Glutamatergic neuron (in vitro differentiated cells): ENCODE measurements around the gene C6orf89. TPM values are rescaled to one million over a fixed set of nuclear protein-coding genes. Genes with fewer than 3 reads are reported as not detected.

Experiments used
- DNase-seq: peaks from one replicate; pipeline ENCODE4 v3.0.0; 2022
- H3K27ac Mint-ChIP-seq: one replicate; pipeline ENCODE4 v1.8.0; 2020; ENCODE audit warnings: mild to moderate bottlenecking, mixed read lengths, inconsistent platforms; ENCODE audit not compliant: unreplicated experiment
- H3K27me3 Mint-ChIP-seq: one replicate; pipeline ENCODE4 v1.8.0; 2020; ENCODE audit warnings: mild to moderate bottlenecking, moderate library complexity, mixed read lengths, inconsistent platforms; ENCODE audit not compliant: unreplicated experiment
- H3K36me3 Mint-ChIP-seq: one replicate; pipeline ENCODE4 v1.8.0; 2020; ENCODE audit warnings: mild to moderate bottlenecking, mixed read lengths, inconsistent platforms; ENCODE audit not compliant: unreplicated experiment
- H3K4me1 Mint-ChIP-seq: one replicate; pipeline ENCODE4 v1.8.0; 2020; ENCODE audit warnings: mild to moderate bottlenecking, low read depth, mixed read lengths, inconsistent platforms; ENCODE audit not compliant: unreplicated experiment
- H3K4me3 Mint-ChIP-seq: one replicate; pipeline ENCODE4 v1.8.0; 2020; ENCODE audit warnings: mild to moderate bottlenecking, mixed read lengths, inconsistent platforms; ENCODE audit not compliant: unreplicated experiment
- H3K9me3 Mint-ChIP-seq: one replicate; pipeline ENCODE4 v1.8.0; 2020; ENCODE audit warnings: mild to moderate bottlenecking, moderate library complexity, mixed read lengths, inconsistent platforms; ENCODE audit not compliant: unreplicated experiment
- total RNA-seq: library from RNA; stranded (reverse); fragmentation: NEBNext Ultra II Directional; extraction: Animal tissue kit (Norgen Biotek cat#: 25700); gene quantifications from one replicate; pipeline ENCODE4 v1.2.1, GENCODE V29; 2021; ENCODE audit not compliant: unreplicated experiment
- TF ChIP-seq, protein P1 (sequence below): fragments of 200-600 bp; sonication (generic); IDR thresholded peaks from one replicate; pipeline ENCODE4 v1.5.0; 2021; ENCODE audit not compliant: partially characterized antibody, unreplicated experiment

Gene C6orf89
- total RNA-seq, 1 donor from 2014 or later, result 57.0 TPM

DNA sequence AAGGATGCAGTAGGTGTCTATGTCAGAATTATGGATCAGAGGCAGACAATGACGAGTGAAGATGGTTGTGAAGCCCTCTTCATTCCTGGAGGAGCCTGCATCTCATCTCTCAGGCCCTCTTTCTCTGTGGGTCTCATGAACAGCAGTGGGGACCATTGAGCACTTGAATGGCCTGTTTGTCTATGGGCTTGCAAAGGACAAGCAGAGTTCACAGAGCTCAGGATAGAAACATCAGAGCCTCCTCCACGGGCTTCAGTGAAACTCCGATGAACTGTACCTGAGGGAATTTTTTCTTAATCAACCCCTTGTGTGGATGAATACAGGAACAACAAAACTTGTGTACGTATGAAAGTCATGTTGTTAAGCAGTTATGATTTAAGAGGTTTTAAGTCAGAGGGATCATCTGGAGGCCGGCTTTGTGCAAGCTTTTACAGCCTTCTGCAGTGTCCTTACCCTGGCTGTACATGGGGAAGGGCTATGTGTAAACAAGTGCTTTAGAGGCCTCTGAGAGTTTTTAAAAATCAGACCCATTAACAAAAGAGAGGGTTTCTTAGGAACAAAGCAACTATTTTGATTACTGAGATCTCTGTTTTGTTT, 39.1 kb downstream of the C6orf89 start:
- Mint-ChIP-seq H3K27ac (no peak overlapping the region), H3K36me3 (peaks cover 7% of the 10 kb centered on the region), H3K27me3 (peaks cover 2% of the 10 kb centered on the region), H3K9me3 (peaks cover 2% of the 10 kb centered on the region), H3K4me1 (peaks cover 19% of the 10 kb centered on the region), H3K4me3 (no peak overlapping the region)
- DNase-seq, result no peak
- TF ChIP-seq, protein P1, sequence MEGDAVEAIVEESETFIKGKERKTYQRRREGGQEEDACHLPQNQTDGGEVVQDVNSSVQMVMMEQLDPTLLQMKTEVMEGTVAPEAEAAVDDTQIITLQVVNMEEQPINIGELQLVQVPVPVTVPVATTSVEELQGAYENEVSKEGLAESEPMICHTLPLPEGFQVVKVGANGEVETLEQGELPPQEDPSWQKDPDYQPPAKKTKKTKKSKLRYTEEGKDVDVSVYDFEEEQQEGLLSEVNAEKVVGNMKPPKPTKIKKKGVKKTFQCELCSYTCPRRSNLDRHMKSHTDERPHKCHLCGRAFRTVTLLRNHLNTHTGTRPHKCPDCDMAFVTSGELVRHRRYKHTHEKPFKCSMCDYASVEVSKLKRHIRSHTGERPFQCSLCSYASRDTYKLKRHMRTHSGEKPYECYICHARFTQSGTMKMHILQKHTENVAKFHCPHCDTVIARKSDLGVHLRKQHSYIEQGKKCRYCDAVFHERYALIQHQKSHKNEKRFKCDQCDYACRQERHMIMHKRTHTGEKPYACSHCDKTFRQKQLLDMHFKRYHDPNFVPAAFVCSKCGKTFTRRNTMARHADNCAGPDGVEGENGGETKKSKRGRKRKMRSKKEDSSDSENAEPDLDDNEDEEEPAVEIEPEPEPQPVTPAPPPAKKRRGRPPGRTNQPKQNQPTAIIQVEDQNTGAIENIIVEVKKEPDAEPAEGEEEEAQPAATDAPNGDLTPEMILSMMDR, result no peak

- no peak for DNase-seq
- H3K27ac Mint-ChIP-seq, result no peak overlapping the region
- TF ChIP-seq, protein P1, result no peak
- H3K4me3 Mint-ChIP-seq, result no peak overlapping the region
- H3K4me1 Mint-ChIP-seq, result peaks cover 19% of the 10 kb centered on the region
- peaks cover 2% of the 10 kb centered on the region for H3K9me3 Mint-ChIP-seq
- peaks cover 7% of the 10 kb centered on the region for H3K36me3 Mint-ChIP-seq
- peaks cover 2% of the 10 kb centered on the region for H3K27me3 Mint-ChIP-seq
These were observed 40.1 kb downstream of the C6orf89 start for GRCh38 chr6:36925809-36926208.

DNA sequence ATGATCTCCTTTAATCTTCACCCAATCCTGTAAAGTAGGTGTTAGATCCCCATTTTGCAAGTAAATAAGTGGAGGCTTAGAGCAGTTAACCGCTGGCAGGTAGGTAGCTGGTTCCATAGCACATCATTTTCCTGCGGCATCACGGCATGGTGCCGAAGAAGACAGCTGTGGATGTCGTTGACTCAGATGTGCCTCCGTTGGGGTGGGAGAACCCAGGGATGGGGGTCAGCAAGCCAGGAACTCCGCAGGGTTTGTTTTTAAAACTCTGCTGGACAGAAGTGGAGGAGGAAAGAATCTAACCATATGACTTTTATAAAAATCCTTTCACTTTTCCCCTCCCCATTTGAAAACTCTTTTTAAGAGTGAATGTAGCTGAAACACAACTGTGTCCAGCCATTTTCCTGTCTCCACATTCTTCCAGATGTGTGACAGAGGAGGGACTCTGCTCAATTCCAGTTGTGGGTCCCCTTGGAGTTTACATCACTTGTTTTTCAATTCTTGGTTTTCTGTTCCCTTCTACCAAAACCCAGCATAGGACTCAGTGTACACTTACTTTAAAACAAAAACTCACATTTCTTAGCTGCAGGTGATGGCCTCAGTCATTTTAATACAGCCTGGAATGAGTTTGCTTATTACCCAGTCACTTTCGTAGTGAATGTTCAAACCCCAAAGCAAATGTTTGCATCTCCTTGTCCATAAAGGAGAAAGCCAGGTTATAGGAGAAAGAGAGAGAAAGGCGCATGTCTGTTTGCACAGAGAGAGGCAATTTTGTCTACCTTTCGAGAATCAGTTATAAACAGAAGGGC, 41.2 kb downstream of the C6orf89 start:
- Mint-ChIP-seq H3K27me3 (peaks cover 2% of the 10 kb centered on the region), H3K9me3 (peaks cover 2% of the 10 kb centered on the region), H3K27ac (no peak overlapping the region), H3K4me3 (no peak overlapping the region), H3K36me3 (peaks cover 7% of the 10 kb centered on the region), H3K4me1 (peaks cover 19% of the 10 kb centered on the region)
- TF ChIP-seq, protein P1, result no peak
- DNase-seq, result no peak

GRCh38 chr6:36927691-36928546, 42.2 kb downstream of the C6orf89 start:
- Mint-ChIP-seq H3K4me3 (peak overlapping the region; percentile 43), H3K9me3 (peaks cover 2% of the 10 kb centered on the region), H3K36me3 (peaks cover 7% of the 10 kb centered on the region), H3K27ac (peak overlapping the region; percentile 79), H3K27me3 (peaks cover 2% of the 10 kb centered on the region), H3K4me1 (peaks cover 19% of the 10 kb centered on the region)
- TF ChIP-seq, protein P1, result no peak
- DNase-seq, result peak; percentile 18
